Activated naive CD4-positive, alpha-beta T cell treated with anti-CD3 and anti-CD28 coated beads, Interleukin-2, amount 10 ng/mL, durations not matched to agents 7 days and 5 days (primary cell): ENCODE data around the gene CA12.

ENCODE experiments used
- CTCF ChIA-PET: fragments of 350-600 bp; sonication (Branson Sonifier 250); formaldehyde crosslinking; loops from one replicate; lab custom pipeline; 2021; ENCODE audit warnings: antibody characterized with exemption; lab: Charles Lee
- DNase-seq: peaks from one replicate; pipeline ENCODE4 v3.0.0-alpha.2; 2020
- H3K27ac Mint-ChIP-seq: one replicate; pipeline ENCODE4 v1.8.0; 2021; ENCODE audit warnings: mild to moderate bottlenecking, moderate library complexity, mixed read lengths
- H3K27me3 Mint-ChIP-seq: one replicate; pipeline ENCODE4 v1.8.0; 2021; ENCODE audit warnings: mild to moderate bottlenecking, mixed read lengths
- H3K36me3 Mint-ChIP-seq: one replicate; pipeline ENCODE4 v1.8.0; 2021; ENCODE audit warnings: mixed read lengths
- H3K4me1 Mint-ChIP-seq: one replicate; pipeline ENCODE4 v1.8.0; 2021; ENCODE audit warnings: mixed read lengths
- H3K4me3 Mint-ChIP-seq: one replicate; pipeline ENCODE4 v1.8.0; 2021; ENCODE audit warnings: mild to moderate bottlenecking, moderate library complexity, mixed read lengths
- H3K9me3 Mint-ChIP-seq: one replicate; pipeline ENCODE4 v1.8.0; 2021; ENCODE audit warnings: mixed read lengths

CA12 gene

DNA sequence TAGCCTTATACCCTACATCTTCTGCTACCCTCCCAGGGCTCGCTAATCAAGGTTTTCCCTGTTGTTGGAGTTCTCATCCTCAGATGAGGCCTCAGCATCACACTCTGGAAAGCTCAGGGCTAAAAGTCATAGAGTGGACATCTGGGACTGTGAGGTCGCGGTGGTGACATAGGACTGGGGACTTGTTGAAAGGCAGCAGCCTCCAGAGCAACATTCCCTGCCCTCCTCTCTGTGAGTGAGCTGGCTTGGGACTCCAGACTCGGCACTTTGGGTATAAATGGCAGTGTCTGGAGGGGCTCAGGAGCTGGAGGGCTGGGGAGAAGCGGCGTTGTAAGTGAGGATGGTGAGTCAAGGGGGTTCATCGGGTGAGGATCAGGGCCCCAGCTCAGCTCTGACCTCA, 2.7 kb downstream of the CA12 start:
- CTCF ChIA-PET: no interaction called here
- peaks cover 75% of the 10 kb centered on the region for H3K27me3 Mint-ChIP-seq

DNA sequence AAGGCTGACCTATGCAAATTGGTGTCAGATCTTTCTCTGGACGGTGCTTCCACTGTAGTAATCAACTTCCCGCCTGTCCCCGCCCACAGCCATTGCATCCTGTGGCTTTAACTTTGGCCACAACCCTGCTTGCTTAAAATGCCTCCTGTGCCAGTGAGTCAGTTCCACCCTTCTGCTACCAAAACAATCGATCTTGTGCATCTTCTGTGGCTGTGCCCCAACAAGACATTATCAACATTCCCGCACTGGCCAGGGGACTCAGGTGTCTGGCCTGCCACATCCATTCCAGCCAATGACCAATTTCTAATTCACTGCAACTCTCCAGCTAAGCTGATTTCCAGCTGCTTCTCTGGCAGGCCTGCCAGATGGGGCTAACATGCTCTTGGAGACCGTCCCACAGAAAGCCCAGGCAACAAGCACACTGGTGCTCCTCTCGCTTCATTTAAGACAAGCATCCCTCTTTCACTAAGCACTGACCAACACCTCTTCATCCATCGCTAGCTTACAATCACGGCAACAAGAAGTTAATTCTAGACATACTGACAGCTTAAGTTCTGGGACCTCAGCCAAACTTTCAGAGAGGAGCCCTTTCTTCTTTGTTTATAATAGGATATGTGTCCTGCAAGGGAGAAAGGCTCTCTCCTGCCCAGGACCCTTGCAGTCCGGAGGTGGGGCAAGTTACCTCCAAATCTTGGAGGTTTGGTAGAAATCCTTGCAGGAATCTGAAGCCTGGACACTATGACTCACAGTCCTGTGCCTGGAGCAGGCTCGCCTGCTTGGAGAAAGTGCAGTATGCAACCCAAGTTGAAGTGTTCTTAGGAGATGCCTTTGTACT, 6.7 kb downstream of the CA12 start:
- H3K27me3 Mint-ChIP-seq: peaks cover 35% of the 10 kb centered on the region
- H3K36me3 Mint-ChIP-seq: no peaks in the 10 kb centered on the region
- no peak overlapping the region for H3K4me3 Mint-ChIP-seq
- no peaks in the 10 kb centered on the region for H3K9me3 Mint-ChIP-seq
- H3K4me1 Mint-ChIP-seq: peaks cover 10% of the 10 kb centered on the region
- H3K27ac Mint-ChIP-seq: no peak overlapping the region
- CTCF ChIA-PET: no interaction called here
- no peak for DNase-seq

More for the DNA sequence above, 2.7 kb downstream of the CA12 start:
- no peak for DNase-seq
- H3K4me3 Mint-ChIP-seq: no peak overlapping the region
- H3K4me1 Mint-ChIP-seq: peaks cover 26% of the 10 kb centered on the region
- no peak overlapping the region for H3K27ac Mint-ChIP-seq
- no peaks in the 10 kb centered on the region for H3K36me3 Mint-ChIP-seq
- no peaks in the 10 kb centered on the region for H3K9me3 Mint-ChIP-seq

- CTCF ChIA-PET: no interaction called here
- no peak for DNase-seq
- Mint-ChIP-seq H3K4me3 (no peak overlapping the region), H3K36me3 (no peaks in the 10 kb centered on the region), H3K4me1 (peaks cover 10% of the 10 kb centered on the region), H3K9me3 (no peaks in the 10 kb centered on the region), H3K27ac (no peak overlapping the region), H3K27me3 (peaks cover 26% of the 10 kb centered on the region)
Measured at GRCh38 chr15:63373866-63374548, 7.6 kb downstream of the CA12 start.

DNA sequence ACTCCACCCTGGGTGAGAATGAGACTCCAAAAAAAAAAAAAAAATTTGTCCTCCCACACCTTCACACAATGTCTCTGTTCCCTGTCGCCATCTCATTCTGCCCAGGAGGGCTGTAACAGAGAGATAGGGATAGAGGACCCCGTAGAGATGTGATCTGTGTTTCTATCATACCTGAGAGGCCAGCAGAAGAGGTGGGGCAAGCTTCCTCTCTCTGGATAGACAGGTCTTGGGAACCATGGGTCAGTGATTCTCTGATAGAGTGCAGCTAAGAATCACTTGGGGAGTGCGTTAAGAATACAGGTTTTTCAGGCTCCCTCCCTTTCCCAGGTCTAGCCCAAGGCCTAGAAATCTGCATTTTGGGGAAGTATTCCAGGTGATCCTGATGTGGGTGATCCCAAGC, 8.3 kb downstream of the CA12 start:
- DNase-seq: no peak
- H3K4me1 Mint-ChIP-seq: peaks cover 10% of the 10 kb centered on the region
- H3K36me3 Mint-ChIP-seq: no peaks in the 10 kb centered on the region
- CTCF ChIA-PET: interaction anchor here (1.1 to 1.4 kb wide), 2 partner anchors 226 to 227 kb away, joined by 3 to 4 read pairs; no protein-coding TSS in a partner anchor
- H3K4me3 Mint-ChIP-seq: no peak overlapping the region
- H3K9me3 Mint-ChIP-seq: no peaks in the 10 kb centered on the region
- no peak overlapping the region for H3K27ac Mint-ChIP-seq
- peaks cover 22% of the 10 kb centered on the region for H3K27me3 Mint-ChIP-seq

- Mint-ChIP-seq H3K27me3 (peaks cover 22% of the 10 kb centered on the region), H3K4me3 (no peak overlapping the region), H3K4me1 (peaks cover 10% of the 10 kb centered on the region), H3K9me3 (no peaks in the 10 kb centered on the region), H3K27ac (no peak overlapping the region), H3K36me3 (no peaks in the 10 kb centered on the region)
- CTCF ChIA-PET: interaction anchor here (1.1 to 1.4 kb wide), 2 partner anchors 226 to 228 kb away, joined by 3 to 4 read pairs; no protein-coding TSS in a partner anchor
- DNase-seq: no peak
Measured at GRCh38 chr15:63372753-63373152, 8.9 kb downstream of the CA12 start.

DNA sequence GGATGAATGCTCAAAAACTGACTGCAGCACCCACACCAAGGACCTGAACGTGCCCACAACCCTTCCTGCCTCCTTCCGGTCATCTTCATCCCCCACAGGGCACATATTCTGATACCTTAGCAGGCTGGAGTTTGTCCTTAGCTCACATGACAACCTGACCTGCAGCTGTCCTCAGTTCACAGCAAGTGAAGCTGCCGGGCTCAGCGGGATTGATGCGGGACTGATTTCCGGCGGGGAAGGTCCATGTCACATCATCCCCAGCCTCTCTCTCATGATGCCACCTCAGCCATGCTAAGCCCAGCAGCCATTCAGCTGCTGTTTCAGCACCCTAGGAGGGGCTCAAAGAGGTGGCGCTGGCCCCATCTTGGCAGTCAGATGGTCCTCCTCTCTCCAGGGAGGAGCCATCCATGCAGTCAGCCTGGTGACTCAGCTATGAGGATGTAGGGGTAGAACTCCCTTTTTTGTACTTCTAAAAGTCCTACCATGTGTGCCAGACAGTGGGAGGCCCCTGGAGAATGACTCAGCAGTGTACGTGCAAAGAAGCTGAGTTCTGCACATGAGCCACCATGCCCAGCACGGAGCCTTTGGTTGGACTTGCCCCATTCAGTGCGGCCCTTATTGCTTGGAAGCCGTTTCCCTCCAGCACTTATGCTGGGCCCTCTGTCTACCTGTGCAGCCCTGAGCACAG, 9.5 kb downstream of the CA12 start:
- no peak for DNase-seq
- H3K4me1 Mint-ChIP-seq: peaks cover 10% of the 10 kb centered on the region
- CTCF ChIA-PET: interaction anchor here (0.9 to 1.4 kb wide), 3 partner anchors 227 to 697 kb away, joined by 3 to 4 read pairs (median 3); no protein-coding TSS in a partner anchor
- no peak overlapping the region for H3K4me3 Mint-ChIP-seq
- H3K27me3 Mint-ChIP-seq: peaks cover 24% of the 10 kb centered on the region
- no peak overlapping the region for H3K27ac Mint-ChIP-seq
- no peaks in the 10 kb centered on the region for H3K9me3 Mint-ChIP-seq
- H3K36me3 Mint-ChIP-seq: no peaks in the 10 kb centered on the region

DNA sequence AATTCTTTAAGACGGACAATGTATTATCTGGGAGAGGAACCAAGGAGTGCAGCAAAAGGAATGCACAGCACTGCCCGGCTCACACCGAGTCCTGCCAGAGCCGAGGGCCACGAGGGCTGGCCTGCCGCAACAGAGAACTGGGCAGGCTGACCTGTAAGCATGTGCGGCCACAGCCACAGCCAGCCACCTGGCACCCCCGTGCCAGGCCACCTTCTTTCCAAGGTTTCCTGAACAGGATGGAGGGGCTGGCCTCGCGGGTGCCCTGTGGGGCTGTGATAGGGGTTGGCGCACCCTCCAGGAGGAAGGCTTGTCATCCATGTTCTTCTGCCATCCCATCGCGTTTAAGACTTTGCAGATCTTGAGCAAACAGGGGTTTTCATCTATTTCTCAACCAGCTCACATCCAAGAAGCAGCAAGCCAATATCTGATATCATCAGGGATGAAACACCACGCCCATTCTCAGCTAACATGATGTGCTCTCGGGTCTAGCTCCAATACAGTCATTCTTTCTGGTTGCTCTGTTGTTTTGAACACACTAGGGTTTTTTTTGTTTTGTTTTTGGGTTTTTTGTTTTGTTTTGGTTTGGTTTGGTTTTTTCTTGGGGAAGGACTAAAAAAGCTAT, 10.2 kb downstream of the CA12 start:
- CTCF ChIA-PET: interaction anchor here (0.9 kb wide), 1 partner anchor 698 kb away, joined by 3 read pairs; no protein-coding TSS in a partner anchor
- no peak for DNase-seq
- H3K27ac Mint-ChIP-seq: no peak overlapping the region
- peaks cover 18% of the 10 kb centered on the region for H3K27me3 Mint-ChIP-seq
- H3K4me1 Mint-ChIP-seq: peaks cover 10% of the 10 kb centered on the region
- H3K9me3 Mint-ChIP-seq: no peaks in the 10 kb centered on the region
- no peak overlapping the region for H3K4me3 Mint-ChIP-seq
- no peaks in the 10 kb centered on the region for H3K36me3 Mint-ChIP-seq

DNA sequence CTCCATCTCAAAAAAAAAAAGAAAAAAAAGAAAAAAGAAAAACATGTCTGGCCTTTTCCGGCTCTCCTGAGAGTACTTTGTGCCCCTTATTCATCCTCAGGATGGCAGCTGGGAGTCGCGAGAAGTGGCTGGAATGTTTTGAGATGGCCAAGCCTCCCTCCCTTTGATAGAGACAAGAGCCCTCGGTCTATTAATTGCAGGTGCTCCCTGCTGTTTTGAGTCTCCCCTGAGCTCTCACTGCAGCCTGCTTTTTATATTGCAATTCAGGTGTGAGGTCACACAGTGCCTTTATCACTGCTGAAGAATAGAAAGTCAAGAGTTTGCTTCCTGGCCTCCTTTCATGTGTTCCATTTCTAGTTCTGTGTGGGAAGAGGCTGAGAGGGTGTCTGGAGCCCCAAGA, 10.9 kb downstream of the CA12 start:
- Mint-ChIP-seq H3K27ac (no peak overlapping the region), H3K4me3 (no peak overlapping the region), H3K36me3 (no peaks in the 10 kb centered on the region), H3K9me3 (no peaks in the 10 kb centered on the region), H3K4me1 (peaks cover 10% of the 10 kb centered on the region), H3K27me3 (peaks cover 15% of the 10 kb centered on the region)
- no peak for DNase-seq
- CTCF ChIA-PET: no interaction called here

DNA sequence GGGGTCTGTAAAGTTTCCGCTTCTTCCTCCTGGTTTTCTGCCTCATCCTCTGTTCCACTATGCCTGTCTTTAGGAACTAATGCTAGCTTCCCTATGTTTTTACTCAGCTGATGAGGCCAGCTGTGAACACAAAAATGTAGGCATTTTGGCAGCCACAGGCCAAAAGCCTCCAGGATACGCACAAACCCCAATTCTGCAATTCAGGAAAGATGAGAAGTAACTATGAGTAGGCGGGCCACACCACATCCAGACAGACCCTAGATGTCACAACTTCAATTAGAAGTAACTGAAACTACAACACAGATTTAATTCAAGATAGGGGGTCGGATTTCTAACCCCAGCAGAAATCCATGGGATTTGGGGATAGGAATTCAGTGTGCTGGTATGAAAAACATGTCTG, 11.9 kb downstream of the CA12 start:
- H3K4me3 Mint-ChIP-seq: no peak overlapping the region
- CTCF ChIA-PET: no interaction called here
- no peak for DNase-seq
- H3K36me3 Mint-ChIP-seq: no peaks in the 10 kb centered on the region
- peaks cover 15% of the 10 kb centered on the region for H3K27me3 Mint-ChIP-seq
- H3K9me3 Mint-ChIP-seq: no peaks in the 10 kb centered on the region
- H3K27ac Mint-ChIP-seq: no peak overlapping the region
- H3K4me1 Mint-ChIP-seq: peaks cover 3% of the 10 kb centered on the region

GRCh38 chr15:63369296-63369695, 12.3 kb downstream of the CA12 start:
- no peak for DNase-seq
- Mint-ChIP-seq H3K4me1 (no peaks in the 10 kb centered on the region), H3K27ac (no peak overlapping the region), H3K36me3 (no peaks in the 10 kb centered on the region), H3K27me3 (peaks cover 18% of the 10 kb centered on the region), H3K4me3 (no peak overlapping the region), H3K9me3 (no peaks in the 10 kb centered on the region)
- CTCF ChIA-PET: no interaction called here

DNA sequence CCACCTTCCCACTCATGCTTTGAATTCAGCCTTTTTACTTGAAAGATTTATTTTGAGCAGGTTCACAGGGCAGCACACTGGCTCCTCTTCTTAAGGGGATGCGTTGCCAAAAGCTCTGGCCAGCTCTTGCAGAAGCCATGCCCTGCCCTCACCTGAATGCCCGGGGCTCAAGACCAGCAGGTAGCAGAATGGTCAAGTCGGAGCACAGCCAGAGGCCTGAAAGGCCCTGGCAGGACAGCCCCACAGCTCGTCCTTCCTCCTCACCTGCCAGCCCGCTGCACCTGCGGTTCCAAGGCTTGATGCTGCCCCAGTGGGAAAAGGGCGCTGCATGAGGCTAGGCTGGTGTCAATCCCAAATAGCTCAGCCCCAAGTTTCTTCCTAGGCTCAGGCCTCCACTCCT, 13.1 kb downstream of the CA12 start:
- Mint-ChIP-seq H3K36me3 (no peaks in the 10 kb centered on the region), H3K27me3 (peaks cover 18% of the 10 kb centered on the region), H3K9me3 (no peaks in the 10 kb centered on the region), H3K27ac (no peak overlapping the region), H3K4me3 (no peak overlapping the region), H3K4me1 (no peaks in the 10 kb centered on the region)
- CTCF ChIA-PET: no interaction called here
- DNase-seq: no peak

DNA sequence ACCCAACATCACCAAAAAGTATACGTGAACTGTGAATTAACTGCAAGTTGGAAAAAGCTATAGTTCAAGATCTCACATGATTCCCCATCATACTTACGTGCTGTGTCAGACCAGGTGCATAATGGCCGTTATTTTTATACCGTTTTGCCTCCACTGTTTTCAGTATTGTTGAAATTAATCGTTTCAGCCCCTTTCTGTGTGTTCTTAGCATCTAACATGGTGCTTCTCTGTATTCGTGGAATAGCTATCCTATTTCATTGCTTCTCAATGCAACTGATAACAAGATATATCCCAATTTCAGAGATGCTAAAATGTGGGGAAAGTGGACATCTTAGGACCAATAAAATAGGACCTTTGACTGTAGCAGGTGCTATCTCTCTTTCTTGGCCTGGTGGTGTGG, 13.7 kb downstream of the CA12 start:
- H3K27me3 Mint-ChIP-seq: peaks cover 24% of the 10 kb centered on the region
- no peak overlapping the region for H3K27ac Mint-ChIP-seq
- no peaks in the 10 kb centered on the region for H3K9me3 Mint-ChIP-seq
- CTCF ChIA-PET: no interaction called here
- H3K4me1 Mint-ChIP-seq: no peaks in the 10 kb centered on the region
- H3K4me3 Mint-ChIP-seq: no peak overlapping the region
- no peaks in the 10 kb centered on the region for H3K36me3 Mint-ChIP-seq
- no peak for DNase-seq

DNA sequence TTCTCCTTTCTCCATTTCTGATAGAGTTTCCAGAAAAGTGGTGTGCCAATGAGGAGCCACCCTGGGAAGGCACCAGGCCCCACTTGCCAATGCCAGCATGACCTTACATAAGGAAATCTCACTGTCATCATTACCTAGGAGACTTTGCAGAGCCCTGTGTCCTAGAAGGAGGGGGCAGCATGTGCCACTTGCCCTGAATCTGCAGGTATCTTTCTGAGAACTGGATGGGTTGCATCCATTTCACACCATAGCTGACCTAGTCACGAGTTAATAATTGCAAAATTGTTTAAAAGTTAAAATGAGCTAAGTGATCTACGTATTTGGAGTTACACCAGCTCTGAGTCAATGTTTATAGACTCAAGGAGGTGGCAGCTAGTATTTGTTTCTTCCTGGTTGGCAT, 14.3 kb downstream of the CA12 start:
- H3K27ac Mint-ChIP-seq: no peak overlapping the region
- no peaks in the 10 kb centered on the region for H3K9me3 Mint-ChIP-seq
- H3K36me3 Mint-ChIP-seq: no peaks in the 10 kb centered on the region
- no peaks in the 10 kb centered on the region for H3K4me1 Mint-ChIP-seq
- no peak for DNase-seq
- CTCF ChIA-PET: no interaction called here
- peaks cover 26% of the 10 kb centered on the region for H3K27me3 Mint-ChIP-seq
- no peak overlapping the region for H3K4me3 Mint-ChIP-seq

GRCh38 chr15:63366451-63366850, 15.2 kb downstream of the CA12 start:
- no peak for DNase-seq
- Mint-ChIP-seq H3K27ac (no peak overlapping the region), H3K9me3 (no peaks in the 10 kb centered on the region), H3K4me3 (no peak overlapping the region), H3K27me3 (peaks cover 29% of the 10 kb centered on the region), H3K36me3 (no peaks in the 10 kb centered on the region), H3K4me1 (no peaks in the 10 kb centered on the region)
- CTCF ChIA-PET: no interaction called here
